B cell (primary cell): ENCODE results near the gene PAM16.

Experiments
- CTCF ChIP-seq: fragments of 200-600 bp; IDR thresholded peaks from one replicate; pipeline ENCODE4 v1.8.0; 2022; ENCODE audit warnings: antibody characterized with exemption, mild to moderate bottlenecking
- EZH2 ChIP-seq: IDR thresholded peaks from 2 replicates; pipeline ENCODE4 v1.6.1; 2012; ENCODE audit warnings: borderline replicate concordance, low read depth, mild to moderate bottlenecking, moderate library complexity, low read length; ENCODE audit not compliant: insufficient read depth, poor library complexity, severe bottlenecking

- no peak for TF ChIP-seq CTCF
- TF ChIP-seq EZH2 = no peak
Observed at GRCh38 chr16:4342866-4343744, 8.0 kb downstream of the PAM16 start.
